Coronary artery (tissue), 2 donors: Measurements from ENCODE around the gene FAM98A.
A peak's percentile ranks its signal among the peaks of the same experiment; 100 is the strongest.

Source experiments
- DNase-seq: peaks from one replicate; pipeline ENCODE4 v3.0.0-alpha.2; 2017; ENCODE audit warnings: low spot score
- H3K27ac ChIP-seq, 2 donors: fragments of 200-600 bp; sonication (generic); one replicate each; pipeline ENCODE4 v1.5.1; 2016 to 2019
- H3K4me3 ChIP-seq: fragments of 200-600 bp; sonication (generic); 2 replicates; pipeline ENCODE4 v1.5.1; 2016; ENCODE audit warnings: mild to moderate bottlenecking, moderate library complexity
- CTCF ChIP-seq: fragments of 200-600 bp; sonication (generic); IDR thresholded peaks from one replicate; pipeline ENCODE4 v1.5.1; 2019; ENCODE audit warnings: antibody characterized with exemption

The FAM98A gene

DNA sequence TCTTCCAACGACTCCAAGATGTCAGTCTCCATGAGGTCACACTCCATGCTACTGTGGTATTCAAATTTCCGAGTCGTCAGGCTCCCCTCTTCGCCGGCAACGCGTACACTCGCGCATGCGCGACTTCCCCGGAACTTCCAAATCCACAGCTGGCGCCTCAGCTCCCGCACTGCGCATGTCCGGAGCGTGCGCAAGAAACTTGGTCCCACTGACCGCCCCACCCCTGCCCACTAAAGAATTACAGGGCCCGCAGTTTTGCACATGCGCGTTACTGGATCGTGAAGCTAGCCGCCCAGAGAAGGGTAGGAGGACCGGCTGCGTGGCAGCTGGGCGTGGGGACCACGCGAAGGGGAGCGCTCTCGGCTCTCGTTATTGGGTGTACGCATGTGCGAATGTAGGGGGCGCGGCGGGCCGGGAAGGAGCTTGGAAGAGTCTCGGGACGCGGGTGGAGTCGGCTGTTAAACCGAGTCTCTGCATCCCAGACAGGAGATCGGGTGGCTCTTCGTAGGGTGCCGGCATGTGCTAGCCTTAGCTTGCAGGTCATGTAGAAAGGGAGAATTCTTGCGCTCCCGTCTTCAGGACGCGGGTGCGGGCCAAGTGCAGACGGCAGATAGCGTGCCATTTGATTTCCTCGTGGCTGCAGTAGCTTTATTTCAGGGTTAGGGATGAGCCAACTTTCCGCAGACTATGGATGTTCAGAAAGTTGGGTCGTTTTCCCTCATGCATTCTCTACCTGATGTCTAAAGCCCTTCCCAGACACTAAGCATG lies at the start of gene FAM98A:
Gene FAM98A (minus strand): TSS at position 125 of the 768 bp plus-strand sequence. CDS start 78 bp downstream, at position 47.
- peak; percentile 99 for DNase-seq
- Histone ChIP-seq H3K27ac (peak within 1 kb of the TSS; percentile 89 to 96), H3K4me3 (peak within 1 kb of the TSS; percentile 96)
- TF ChIP-seq CTCF, result no peak

- TF ChIP-seq CTCF, result no peak
- no peak overlapping the region for H3K27ac ChIP-seq
- DNase-seq, result no peak
- H3K4me3 ChIP-seq, result no peak overlapping the region
Measured at GRCh38 chr2:33645861-33646260, 46.8 kb upstream of the FAM98A start.

DNA sequence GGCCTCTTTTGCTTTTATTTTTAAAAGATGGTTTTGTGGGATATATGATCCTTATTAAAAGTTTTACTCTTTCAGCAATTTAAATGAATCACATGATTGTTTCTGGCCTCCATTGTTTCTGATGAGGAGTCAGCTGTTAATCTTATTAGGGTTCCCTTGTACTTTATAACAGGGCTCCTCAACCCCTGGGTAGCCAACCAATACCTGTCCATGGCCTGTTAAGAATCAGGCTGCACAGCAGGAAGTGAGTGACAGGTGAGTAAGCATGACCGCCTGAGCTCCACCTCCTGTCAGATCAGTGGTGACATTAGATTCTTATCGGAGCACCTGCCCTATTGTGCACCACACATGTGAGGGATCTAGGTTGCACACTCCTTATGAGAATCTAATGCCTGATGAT lies 45.1 kb upstream of the FAM98A start:
- TF ChIP-seq CTCF, result no peak
- no peak overlapping the region for H3K4me3 ChIP-seq
- DNase-seq, result no peak
- no peak overlapping the region for H3K27ac ChIP-seq

DNA sequence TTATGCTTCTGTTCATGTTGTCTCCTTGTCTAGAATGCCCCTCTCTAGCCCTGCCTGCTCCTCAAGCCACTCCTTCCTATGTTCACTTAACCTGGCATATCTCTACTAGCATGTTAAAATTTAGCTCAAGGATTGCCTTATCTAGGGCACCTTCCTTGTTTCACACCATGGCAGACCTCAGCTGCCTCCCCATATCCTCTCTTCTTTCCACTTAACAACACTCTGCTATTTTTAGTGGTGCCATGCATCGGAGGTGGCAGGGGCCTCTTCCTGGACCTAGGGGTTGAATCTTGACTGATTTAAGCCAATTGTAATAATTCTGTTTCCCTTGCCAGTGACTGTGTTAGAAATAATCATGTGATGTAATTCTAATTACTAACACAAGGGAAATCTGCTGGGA lies 36.9 kb upstream of the FAM98A start:
- no peak overlapping the region for H3K27ac ChIP-seq
- no peak for TF ChIP-seq CTCF
- H3K4me3 ChIP-seq, result no peak overlapping the region
- DNase-seq, result no peak

- no peak for TF ChIP-seq CTCF
- Histone ChIP-seq H3K4me3 (no peak overlapping the region), H3K27ac (no peak overlapping the region)
- DNase-seq, result no peak
Measured at GRCh38 chr2:33634261-33634910, 35.3 kb upstream of the FAM98A start.

- Histone ChIP-seq H3K4me3 (no peak overlapping the region), H3K27ac (no peak overlapping the region)
- TF ChIP-seq CTCF, result no peak
- no peak for DNase-seq
Measured at GRCh38 chr2:33633315-33633714, 34.2 kb upstream of the FAM98A start.

DNA sequence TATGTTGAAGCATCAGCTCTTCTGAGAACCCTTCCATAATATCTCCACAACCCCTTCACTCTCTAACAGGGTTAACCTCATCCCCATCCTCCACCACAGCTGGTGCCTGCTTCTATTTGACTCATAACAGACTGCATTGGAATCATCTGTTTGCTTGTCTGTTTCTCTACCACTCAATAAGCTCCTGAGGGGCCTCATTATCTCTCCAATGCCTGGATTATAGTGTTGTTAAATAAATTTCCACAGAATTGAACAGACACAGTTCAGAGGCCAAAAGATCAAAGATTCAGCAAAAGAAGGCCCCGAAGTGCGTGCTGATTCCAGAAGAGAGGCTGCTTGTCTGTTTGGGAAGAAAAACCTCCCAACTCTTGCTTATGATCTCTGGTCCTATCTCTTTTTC lies 33.7 kb upstream of the FAM98A start:
- no peak for DNase-seq
- no peak for TF ChIP-seq CTCF
- H3K4me3 ChIP-seq, result no peak overlapping the region
- H3K27ac ChIP-seq, result no peak overlapping the region
